Astrocyte (in vitro differentiated cells and primary cell): Measurements from ENCODE around the gene OXNAD1. TPM values are rescaled to one million over a fixed set of nuclear protein-coding genes. Genes with fewer than 3 reads are reported as not detected.

Experiments used
- DNase-seq: peaks from one replicate; pipeline ENCODE4 v3.0.0-alpha.2; 2010; ENCODE audit warnings: low read depth
- FAIRE-seq: peaks from 2 replicates; lab custom pipeline; 2011; peaks lifted over from hg19 to GRCh38; lab: Jason Lieb, UNC
- H2AFZ ChIP-seq: 2 replicates; pipeline ENCODE4 v1.6.0; 2012; ENCODE audit warnings: low read depth, low read length, inconsistent platforms
- H3K27ac ChIP-seq: 2 replicates; pipeline ENCODE4 v1.5.1; 2011; ENCODE audit warnings: low read depth, low read length, inconsistent platforms
- H3K27me3 ChIP-seq: 2 replicates; pipeline ENCODE4 v1.6.0; 2011; ENCODE audit warnings: low read length, inconsistent platforms; ENCODE audit not compliant: insufficient read depth
- H3K36me3 ChIP-seq: 2 replicates; pipeline ENCODE4 v1.5.1; 2011; ENCODE audit warnings: low read length, inconsistent platforms; ENCODE audit not compliant: insufficient read depth
- H3K4me1 ChIP-seq: 2 replicates; pipeline ENCODE4 v1.5.1; 2011; ENCODE audit warnings: low read length, inconsistent platforms; ENCODE audit not compliant: insufficient read depth
- H3K4me2 ChIP-seq: 2 replicates; pipeline ENCODE4 v1.6.0; 2012; ENCODE audit warnings: low read length, inconsistent platforms
- H3K4me3 ChIP-seq: 2 replicates; pipeline ENCODE4 v1.5.1; 2011; ENCODE audit warnings: low read depth, mild to moderate bottlenecking, low read length, inconsistent platforms; ENCODE audit not compliant: insufficient read depth
- H3K79me2 ChIP-seq: 2 replicates; pipeline ENCODE4 v1.6.0; 2012; ENCODE audit warnings: mild to moderate bottlenecking, low read length, inconsistent platforms; ENCODE audit not compliant: insufficient read depth
- H3K9ac ChIP-seq: 2 replicates; pipeline ENCODE4 v1.6.0; 2012; ENCODE audit warnings: mild to moderate bottlenecking, low read length, inconsistent platforms
- H3K9me3 ChIP-seq: 2 replicates; pipeline ENCODE4 v1.5.1; 2012; ENCODE audit warnings: low read depth, mild to moderate bottlenecking, low read length, inconsistent platforms; ENCODE audit not compliant: insufficient read depth
- H4K20me1 ChIP-seq: 2 replicates; pipeline ENCODE4 v1.6.0; 2012; ENCODE audit warnings: low read length, inconsistent platforms; ENCODE audit not compliant: insufficient read depth
- H3K27ac Mint-ChIP-seq: one replicate; pipeline ENCODE4 v1.8.0; 2021; ENCODE audit warnings: mild to moderate bottlenecking, mixed read lengths; ENCODE audit not compliant: unreplicated experiment
- H3K27me3 Mint-ChIP-seq: one replicate; pipeline ENCODE4 v1.8.0; 2021; ENCODE audit warnings: low read depth, mixed read lengths; ENCODE audit not compliant: unreplicated experiment
- H3K36me3 Mint-ChIP-seq: one replicate; pipeline ENCODE4 v1.8.0; 2021; ENCODE audit warnings: low read depth, mixed read lengths; ENCODE audit not compliant: unreplicated experiment
- H3K4me1 Mint-ChIP-seq: one replicate; pipeline ENCODE4 v1.8.0; 2021; ENCODE audit warnings: low read depth, mixed read lengths; ENCODE audit not compliant: unreplicated experiment
- H3K4me3 Mint-ChIP-seq: one replicate; pipeline ENCODE4 v1.8.0; 2021; ENCODE audit warnings: mild to moderate bottlenecking, moderate library complexity, mixed read lengths; ENCODE audit not compliant: unreplicated experiment
- H3K9me3 Mint-ChIP-seq: one replicate; pipeline ENCODE4 v1.8.0; 2021; ENCODE audit warnings: mild to moderate bottlenecking, mixed read lengths; ENCODE audit not compliant: unreplicated experiment
- CTCF ChIP-seq: IDR thresholded peaks from 2 replicates; pipeline ENCODE4 v1.5.1; 2011; ENCODE audit warnings: low read depth, mild to moderate bottlenecking, inconsistent platforms, low read length, moderate library complexity; ENCODE audit not compliant: insufficient read depth
- EZH2 ChIP-seq: IDR thresholded peaks from 2 replicates; pipeline ENCODE4 v1.6.1; 2012; ENCODE audit warnings: mild to moderate bottlenecking, low read length, inconsistent platforms; ENCODE audit not compliant: insufficient read depth
- total RNA-seq: library from RNA; stranded (reverse); gene quantifications from 2 replicates; pipeline ENCODE4 v1.2.1, GENCODE V29; 2021

The OXNAD1 gene
- total RNA-seq, 1 donor from 2014 or later: 10.5 TPM

GRCh38 chr3:16329036-16329825 is 64.2 kb downstream of the OXNAD1 start:
- H3K9me3 ChIP-seq: no peaks in the 10 kb centered on the region
- H3K36me3 ChIP-seq: no peaks in the 10 kb centered on the region
- FAIRE-seq (no peak), DNase-seq (no peak)
- peaks cover 21% of the 10 kb centered on the region for H3K4me1 Mint-ChIP-seq
- H3K4me1 ChIP-seq: no peaks in the 10 kb centered on the region
- H4K20me1 ChIP-seq: peaks cover 17% of the 10 kb centered on the region
- peaks cover 4% of the 10 kb centered on the region for H3K79me2 ChIP-seq
- no peak overlapping the region for H3K9ac ChIP-seq
- H3K27ac Mint-ChIP-seq: no peak overlapping the region
- TF ChIP-seq EZH2 (no peak), CTCF (no peak)
- H3K4me3 Mint-ChIP-seq: no peak overlapping the region
- peaks cover 30% of the 10 kb centered on the region for H3K36me3 Mint-ChIP-seq
- H3K4me2 ChIP-seq: no peak overlapping the region
- H3K9me3 Mint-ChIP-seq: peaks cover 6% of the 10 kb centered on the region
- no peaks in the 10 kb centered on the region for H3K27me3 ChIP-seq
- H3K4me3 ChIP-seq: no peak overlapping the region
- H3K27ac ChIP-seq: no peak overlapping the region
- H2AFZ ChIP-seq: no peak overlapping the region
- no peaks in the 10 kb centered on the region for H3K27me3 Mint-ChIP-seq

- Histone ChIP-seq H3K4me3 (no peak overlapping the region), H3K36me3 (peaks cover 4% of the 10 kb centered on the region), H3K9ac (no peak overlapping the region), H3K9me3 (no peaks in the 10 kb centered on the region), H4K20me1 (peaks cover 19% of the 10 kb centered on the region), H2AFZ (no peak overlapping the region), H3K27ac (no peak overlapping the region), H3K4me2 (no peak overlapping the region), H3K4me1 (no peaks in the 10 kb centered on the region), H3K79me2 (peaks cover 4% of the 10 kb centered on the region), H3K27me3 (no peaks in the 10 kb centered on the region)
- Mint-ChIP-seq H3K4me1 (peaks cover 20% of the 10 kb centered on the region), H3K9me3 (peaks cover 6% of the 10 kb centered on the region), H3K27me3 (no peaks in the 10 kb centered on the region), H3K4me3 (no peak overlapping the region), H3K27ac (no peak overlapping the region), H3K36me3 (peaks cover 36% of the 10 kb centered on the region)
- DNase-seq (no peak), FAIRE-seq (no peak)
- TF ChIP-seq CTCF: no peak
- no peak for TF ChIP-seq EZH2
Measured at GRCh38 chr3:16329826-16330129, 64.8 kb downstream of the OXNAD1 start.

GRCh38 chr3:16330351-16330750 is 65.3 kb downstream of the OXNAD1 start:
- FAIRE-seq: no peak
- Mint-ChIP-seq H3K4me3 (no peak overlapping the region), H3K27me3 (no peaks in the 10 kb centered on the region), H3K27ac (no peak overlapping the region), H3K9me3 (peaks cover 6% of the 10 kb centered on the region), H3K36me3 (peaks cover 40% of the 10 kb centered on the region), H3K4me1 (peaks cover 20% of the 10 kb centered on the region)
- Histone ChIP-seq H3K9ac (no peak overlapping the region), H3K36me3 (peaks cover 8% of the 10 kb centered on the region), H3K79me2 (peaks cover 4% of the 10 kb centered on the region), H3K27me3 (no peaks in the 10 kb centered on the region), H4K20me1 (peaks cover 19% of the 10 kb centered on the region), H3K4me1 (no peaks in the 10 kb centered on the region), H3K4me3 (no peak overlapping the region), H3K9me3 (no peaks in the 10 kb centered on the region), H3K4me2 (no peak overlapping the region), H3K27ac (no peak overlapping the region), H2AFZ (no peak overlapping the region)
- TF ChIP-seq EZH2 (no peak), CTCF (no peak)
- DNase-seq: no peak
